GM11168 (cell line): ENCODE results near the gene TRIP13.

ENCODE experiments used
- in situ Hi-C: fragments of 300-500 bp; cut with MboI; formaldehyde crosslinking; loops from one replicate; pipeline ENCODE4 v1.12.0; 2022; ENCODE audit warnings: low sequenced_read_pairs; ENCODE audit not compliant: unreplicated experiment

Gene TRIP13

DNA sequence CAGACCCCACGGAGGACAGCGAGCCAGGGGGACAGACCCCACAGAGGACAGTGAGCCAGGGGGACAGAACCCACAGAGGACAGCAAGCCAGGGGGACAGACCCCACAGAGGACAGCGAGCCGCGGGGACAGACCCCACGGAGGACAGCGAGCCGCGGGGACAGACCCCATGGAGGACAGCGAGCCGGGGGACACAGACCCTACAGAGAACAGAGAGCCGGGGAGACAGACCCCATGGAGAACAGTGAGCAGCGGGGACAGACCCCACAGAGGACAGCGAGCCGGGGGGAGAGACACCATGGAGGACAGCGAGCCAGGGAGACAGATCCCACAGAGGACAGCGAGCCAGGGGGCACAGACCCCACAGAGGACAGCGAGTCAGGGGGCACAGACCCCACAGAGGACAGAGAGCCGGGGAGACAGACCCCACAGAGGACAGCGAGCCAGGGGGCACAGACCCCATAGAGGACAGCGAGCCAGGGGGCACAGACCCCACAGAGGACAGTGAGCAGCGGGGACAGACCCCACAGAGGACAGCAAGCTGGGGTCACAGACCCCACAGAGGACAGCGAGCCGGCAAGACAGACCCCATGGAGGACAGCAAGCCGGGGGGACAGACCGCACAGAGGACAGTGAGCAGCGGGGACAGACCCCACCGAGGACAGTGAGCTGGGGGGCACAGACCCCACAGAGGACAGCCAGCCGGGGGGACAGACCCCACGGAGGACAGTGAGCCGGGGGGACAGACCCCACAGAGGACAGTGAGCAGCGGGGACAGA, 37.5 kb upstream of the TRIP13 start:
- in situ Hi-C loops: no loop called here

DNA sequence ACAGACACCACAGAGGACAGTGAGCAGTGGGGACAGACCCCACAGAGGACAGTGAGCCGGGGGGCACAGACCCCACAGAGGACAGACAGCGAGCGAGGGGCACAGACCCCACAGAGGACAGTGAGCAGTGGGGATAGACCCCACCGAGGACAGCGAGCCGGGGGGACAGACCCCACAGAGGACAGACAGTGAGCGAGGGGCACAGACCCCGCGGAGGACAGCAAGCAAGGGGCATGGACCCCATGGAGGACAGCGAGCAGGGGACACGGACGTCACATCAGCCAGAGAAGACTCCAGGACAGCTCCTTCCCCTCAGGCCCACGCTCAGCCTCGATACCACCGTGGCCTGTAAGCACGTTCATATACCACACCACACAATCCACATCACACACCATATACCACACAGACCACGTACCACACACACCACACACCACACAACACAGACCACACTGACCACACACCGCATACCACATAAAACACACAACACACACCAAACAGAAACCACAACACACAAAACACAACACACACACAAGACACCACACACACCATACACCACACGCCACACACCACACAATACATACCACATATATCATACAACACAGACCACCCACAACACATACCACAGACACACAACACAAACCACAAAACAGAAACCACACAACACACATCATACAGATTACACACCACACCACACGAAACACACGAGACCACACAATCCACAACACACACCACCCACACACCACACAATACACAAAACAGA, 36.7 kb upstream of the TRIP13 start:
- in situ Hi-C loops: no loop called here

DNA sequence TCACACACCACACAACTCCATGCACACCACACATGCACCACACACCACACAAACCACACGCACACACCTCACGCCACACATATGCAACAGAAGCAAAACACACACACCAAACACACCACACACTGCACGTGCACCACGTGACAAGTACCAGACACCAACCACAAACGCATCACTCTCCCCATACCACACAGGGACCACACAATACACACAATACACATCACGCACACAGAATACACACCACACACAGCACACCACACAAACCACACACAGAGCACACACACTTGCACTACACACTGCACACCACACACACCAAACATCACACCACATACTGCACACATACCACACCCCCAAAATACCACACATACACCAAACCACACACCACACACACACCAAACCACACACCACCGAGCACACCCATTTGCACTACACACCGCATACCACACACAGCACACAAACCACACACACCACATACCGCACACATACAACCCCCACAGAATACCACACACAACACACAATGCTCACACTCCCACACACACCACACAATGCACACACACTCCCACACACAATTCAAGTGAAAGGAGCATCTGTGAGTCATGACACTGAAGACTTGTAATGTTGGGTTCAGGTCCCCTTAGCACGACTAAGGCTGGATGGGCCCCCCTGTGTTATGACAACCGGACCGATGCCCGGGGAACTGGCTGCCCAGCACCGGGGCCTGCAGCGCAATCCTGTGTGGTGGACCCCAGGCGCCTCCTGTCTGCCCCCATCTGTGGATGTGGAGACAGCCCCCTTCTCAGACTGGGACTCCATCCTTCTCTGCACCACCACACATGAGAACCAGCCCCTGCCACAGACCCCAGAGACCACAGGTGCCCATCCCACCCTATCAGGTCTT, 35.9 kb upstream of the TRIP13 start:
- in situ Hi-C loops: no loop called here

GRCh38 chr5:858726-859125, 34.0 kb upstream of the TRIP13 start:
- in situ Hi-C loops: no loop called here

- in situ Hi-C loops: no loop called here
These were observed 33.3 kb upstream of the TRIP13 start for GRCh38 chr5:859391-859790.

- in situ Hi-C loops: no loop called here
These were observed 32.8 kb upstream of the TRIP13 start for GRCh38 chr5:859798-860296.

- in situ Hi-C loops: no loop called here
These were observed 32.1 kb upstream of the TRIP13 start for GRCh38 chr5:860506-861150.

DNA sequence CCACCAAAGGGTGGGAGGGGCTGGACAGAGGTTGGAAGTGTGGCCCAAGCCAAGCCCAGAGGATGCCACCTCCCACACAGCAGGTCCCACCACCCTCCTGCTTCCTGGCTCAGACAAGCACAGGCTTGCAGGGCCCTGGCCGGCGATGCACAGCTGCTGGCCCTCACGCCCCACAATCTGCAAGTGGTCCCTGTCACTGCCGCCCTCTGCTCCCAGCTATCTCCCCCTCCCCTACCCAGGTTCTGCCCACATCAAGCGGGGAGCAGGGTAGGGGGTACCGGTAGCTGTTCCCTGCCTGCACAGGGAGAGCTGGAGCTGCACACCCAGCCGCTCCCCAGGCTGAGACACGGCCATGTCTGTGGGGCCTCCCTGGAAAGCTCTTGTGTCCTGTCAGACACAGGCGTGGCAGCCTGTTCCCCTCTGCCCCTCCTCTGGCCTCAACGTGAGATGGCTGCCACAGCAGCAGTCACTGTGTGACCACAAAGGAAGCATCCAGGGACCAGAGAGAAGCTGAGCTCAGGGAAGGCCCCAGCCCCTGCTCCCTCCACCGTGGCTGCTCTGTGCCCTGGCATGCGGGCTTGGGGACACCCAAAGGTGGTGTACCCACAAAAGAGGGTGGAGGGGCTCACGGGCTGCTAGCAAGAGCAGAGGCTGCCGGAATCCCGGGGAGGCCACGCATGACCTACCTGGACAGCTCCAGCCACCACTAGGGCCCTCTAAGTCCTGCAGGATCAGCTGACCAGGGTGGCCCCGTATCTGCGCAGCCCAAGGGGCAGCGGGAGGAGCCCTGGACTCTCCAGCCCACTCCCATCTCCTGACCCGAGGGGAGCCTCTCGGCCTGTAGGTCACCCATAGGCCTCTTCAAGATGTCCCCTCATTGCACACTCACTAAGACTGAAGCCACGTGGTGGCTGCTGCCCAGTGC, 31.0 kb upstream of the TRIP13 start:
- in situ Hi-C loops: no loop called here

- in situ Hi-C loops: no loop called here
These were observed 30.1 kb upstream of the TRIP13 start for GRCh38 chr5:862367-863243.

- in situ Hi-C loops: no loop called here
These were observed 29.4 kb upstream of the TRIP13 start for GRCh38 chr5:863244-863805.

- in situ Hi-C loops: no loop called here
These were observed 28.1 kb upstream of the TRIP13 start for GRCh38 chr5:864492-865167.

DNA sequence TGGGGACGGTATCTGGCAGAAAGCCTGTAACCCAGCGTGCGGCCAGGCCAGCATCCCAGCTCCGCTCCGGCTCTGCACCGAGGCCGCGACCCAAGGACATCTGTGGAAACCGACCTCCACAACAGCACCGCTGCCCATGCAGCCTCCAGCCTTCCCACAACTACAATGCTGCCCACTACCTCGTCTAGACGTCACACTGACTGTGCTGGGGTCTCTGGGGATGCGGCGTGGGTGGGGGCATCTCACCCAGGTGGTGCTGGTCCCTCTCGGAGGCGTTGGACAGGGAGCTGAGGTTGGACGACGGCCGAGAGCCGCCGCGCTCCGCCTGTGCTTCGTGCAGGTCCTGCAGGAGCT, 27.5 kb upstream of the TRIP13 start:
- in situ Hi-C loops: no loop called here

DNA sequence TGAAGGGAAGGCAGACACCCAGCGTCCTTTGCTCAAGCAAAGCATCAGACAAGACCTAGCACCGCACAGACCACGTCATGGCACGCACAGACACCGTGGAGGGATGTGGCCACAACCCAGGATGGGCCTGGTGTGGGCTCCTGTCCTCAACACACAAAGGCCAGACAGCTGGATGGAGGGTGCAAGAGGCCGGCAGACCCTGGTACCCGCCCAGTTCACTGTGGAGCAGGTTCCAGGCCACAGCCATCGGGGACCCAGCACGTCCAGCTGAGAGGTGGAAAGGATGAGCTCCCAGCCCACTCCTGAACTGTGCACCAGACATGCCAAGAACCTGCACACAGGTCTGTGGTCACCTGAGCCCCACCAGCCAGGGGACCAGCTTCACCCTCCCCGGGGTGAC, 26.9 kb upstream of the TRIP13 start:
- in situ Hi-C loops: no loop called here

GRCh38 chr5:867300-867870, 25.3 kb upstream of the TRIP13 start:
- in situ Hi-C loops: no loop called here

- in situ Hi-C loops: no loop called here
These were observed 24.1 kb upstream of the TRIP13 start for GRCh38 chr5:868428-869135.

DNA sequence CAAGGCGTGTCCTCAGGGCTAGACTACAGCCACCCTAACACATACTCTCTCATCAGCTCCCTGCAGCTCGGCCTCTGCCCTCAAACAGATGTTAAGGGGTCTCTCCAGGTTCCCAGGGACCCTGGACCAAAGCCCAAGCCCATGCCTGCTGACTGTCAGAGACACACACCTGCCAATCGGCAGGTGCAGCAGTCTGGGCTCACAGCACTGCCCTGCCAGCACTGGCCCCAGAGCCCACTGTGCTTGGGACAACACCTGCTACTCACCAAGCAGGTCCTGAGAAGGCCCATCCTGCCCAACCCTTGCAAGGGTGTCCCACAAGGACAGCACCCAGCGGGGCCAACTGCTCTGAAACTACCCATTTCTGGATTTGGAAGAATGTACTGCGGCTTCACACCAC, 21.7 kb upstream of the TRIP13 start:
- in situ Hi-C loops: no loop called here
